ENCODE data around the gene ISL2.

Gene ISL2

DNA sequence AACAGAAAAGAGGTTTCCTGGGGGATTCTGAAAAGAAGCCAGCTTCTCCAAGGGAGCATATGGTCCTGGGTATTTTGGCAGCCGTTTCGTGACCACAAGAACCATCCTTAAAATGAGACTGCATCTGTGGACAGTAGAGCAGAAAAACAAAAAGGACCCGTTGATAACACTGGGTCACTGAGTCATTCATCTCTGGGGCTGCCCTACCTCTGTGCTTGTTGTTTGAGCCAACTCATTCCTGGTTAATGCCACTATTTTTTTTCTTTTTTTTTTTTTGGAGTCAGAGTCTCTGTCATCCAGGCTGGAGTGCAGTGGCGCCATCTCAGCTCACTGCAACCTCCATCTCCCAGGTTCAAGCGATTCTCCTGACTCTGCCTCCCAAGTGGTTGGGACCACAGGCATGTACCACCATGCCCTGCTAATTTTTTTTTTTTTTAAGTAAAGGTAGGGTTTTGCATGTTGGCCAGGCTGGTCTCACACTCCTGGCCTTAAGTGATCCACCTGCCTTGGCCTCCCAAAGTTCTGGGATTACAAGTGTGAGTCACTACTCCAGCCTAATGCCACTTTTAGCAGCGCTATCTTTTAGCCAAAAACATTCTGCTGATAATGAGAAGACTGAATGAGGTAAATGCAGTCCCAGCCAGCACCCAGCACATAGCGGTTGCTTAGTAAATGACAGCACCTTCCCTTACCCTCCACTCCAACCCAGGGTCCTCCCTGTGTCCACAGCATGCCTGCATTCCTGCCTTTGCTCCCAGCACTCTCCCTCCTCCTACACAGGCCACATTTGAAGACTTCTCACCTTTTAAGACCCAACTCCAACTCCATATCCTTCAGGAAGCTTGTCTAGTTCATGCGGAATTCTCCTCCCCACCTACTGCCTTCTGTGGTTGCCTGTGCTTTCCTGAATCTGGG lies 9.1 kb upstream of the ISL2 start:
- no peak overlapping the region for H3K4me3 ChIP-seq (replicated peaks in 1 of 2; ENCODE audit: low read depth in 2 of 2, low read length in 2 of 2)
- TF ChIP-seq CTCF (IDR thresholded peaks at IDR 0.05; ENCODE audit: low read depth, low read length): no peak
- no peak for DNase-seq (ENCODE audit: low read depth in 2 of 2)

DNA sequence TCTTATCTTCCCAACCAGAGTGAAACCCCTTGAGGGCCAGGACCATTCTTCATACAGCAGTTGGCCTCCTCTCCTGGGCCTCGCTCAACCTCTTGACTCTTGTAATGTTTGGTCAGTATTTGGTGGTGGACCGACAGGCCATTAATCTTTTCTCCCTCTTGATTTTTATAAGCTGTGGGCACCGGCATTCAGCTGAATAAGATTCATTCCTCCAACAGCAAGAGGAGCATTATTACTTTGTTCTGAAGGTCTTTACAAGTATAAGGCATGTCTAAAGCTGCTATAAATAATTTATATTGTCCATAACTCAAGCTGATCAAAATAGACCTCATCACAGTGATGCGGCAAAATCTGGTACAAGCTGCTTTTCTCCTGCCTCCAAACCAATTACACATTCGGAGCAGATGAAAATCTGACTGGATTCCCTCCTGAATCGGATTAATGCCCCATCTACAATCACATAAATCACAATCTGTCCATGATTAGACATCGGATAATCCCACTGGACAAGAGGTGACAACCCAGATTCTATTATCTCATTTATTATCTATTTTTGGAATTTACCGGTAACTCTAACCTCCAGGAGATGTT lies 8.4 kb upstream of the ISL2 start:
- H3K4me3 ChIP-seq (replicated peaks in 1 of 2; ENCODE audit: low read depth in 2 of 2, low read length in 2 of 2): no peak overlapping the region
- no peak for DNase-seq (ENCODE audit: low read depth in 2 of 2)
- TF ChIP-seq CTCF (IDR thresholded peaks at IDR 0.05; ENCODE audit: low read depth, low read length): no peak

DNA sequence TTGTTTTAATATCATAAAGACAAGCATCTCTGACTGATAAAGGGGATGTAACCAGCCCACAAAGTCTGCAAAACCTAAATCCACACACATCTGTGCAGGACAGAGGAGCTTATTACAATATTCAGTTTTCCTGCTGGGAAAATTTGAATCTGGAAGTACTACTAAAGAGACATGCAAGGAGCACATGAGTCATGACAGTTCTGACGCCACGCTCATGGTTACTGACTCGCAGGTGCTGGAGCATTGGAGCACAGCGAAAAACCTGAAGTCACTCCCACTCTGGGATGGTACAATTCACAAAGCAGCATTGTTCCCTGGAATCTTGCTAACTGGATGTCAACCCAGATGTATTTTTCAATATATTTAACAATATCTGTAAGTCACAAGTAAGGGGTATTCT lies 7.6 kb upstream of the ISL2 start:
- no peak overlapping the region for H3K4me3 ChIP-seq (replicated peaks in 1 of 2; ENCODE audit: low read depth in 2 of 2, low read length in 2 of 2)
- no peak for TF ChIP-seq CTCF (IDR thresholded peaks at IDR 0.05; ENCODE audit: low read depth, low read length)
- peak in 1 of 2 donors; percentile 55 for DNase-seq (ENCODE audit: low read depth in 2 of 2)

DNA sequence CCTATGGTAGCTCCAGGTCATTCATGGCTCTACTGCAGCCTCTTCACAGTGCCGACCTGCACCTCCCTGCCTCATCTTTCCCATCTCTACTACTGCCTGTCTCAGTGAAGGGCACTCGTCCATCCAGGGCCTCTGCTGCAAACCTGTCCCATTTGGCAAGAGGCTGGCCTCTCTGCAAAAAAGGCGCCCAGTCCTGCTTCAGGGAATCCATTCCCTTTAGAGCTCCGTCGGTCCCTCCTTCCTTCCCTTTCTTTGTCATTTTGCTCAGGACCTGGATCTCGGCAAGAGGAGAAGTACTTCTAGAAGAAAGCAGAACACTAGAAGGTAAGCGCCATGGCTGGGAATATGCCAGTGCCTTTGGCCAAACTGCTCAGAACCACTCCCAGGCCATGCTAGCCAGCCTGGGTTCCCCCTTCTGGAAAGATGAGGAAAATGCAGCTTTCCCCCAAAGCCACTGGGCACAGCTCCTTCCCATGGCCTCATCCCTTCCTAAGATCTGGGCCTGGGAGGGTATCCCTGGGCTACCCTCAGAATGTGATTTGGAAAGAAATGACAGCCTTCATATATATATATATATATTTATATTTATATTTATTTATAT lies 6.4 kb upstream of the ISL2 start:
- TF ChIP-seq CTCF (IDR thresholded peaks at IDR 0.05; ENCODE audit: low read depth, low read length): peak; percentile 79
- DNase-seq (ENCODE audit: low read depth in 2 of 2): peak; percentile 68 to 76
- H3K4me3 ChIP-seq (replicated peaks in 1 of 2; ENCODE audit: low read depth in 2 of 2, low read length in 2 of 2): no peak overlapping the region

- TF ChIP-seq CTCF (IDR thresholded peaks at IDR 0.05; ENCODE audit: low read depth, low read length): no peak
- no peak overlapping the region for H3K4me3 ChIP-seq (replicated peaks in 1 of 2; ENCODE audit: low read depth in 2 of 2, low read length in 2 of 2)
- no peak for DNase-seq (ENCODE audit: low read depth in 2 of 2)
Measured at GRCh38 chr15:76332796-76333195, 3.8 kb upstream of the ISL2 start.

DNA sequence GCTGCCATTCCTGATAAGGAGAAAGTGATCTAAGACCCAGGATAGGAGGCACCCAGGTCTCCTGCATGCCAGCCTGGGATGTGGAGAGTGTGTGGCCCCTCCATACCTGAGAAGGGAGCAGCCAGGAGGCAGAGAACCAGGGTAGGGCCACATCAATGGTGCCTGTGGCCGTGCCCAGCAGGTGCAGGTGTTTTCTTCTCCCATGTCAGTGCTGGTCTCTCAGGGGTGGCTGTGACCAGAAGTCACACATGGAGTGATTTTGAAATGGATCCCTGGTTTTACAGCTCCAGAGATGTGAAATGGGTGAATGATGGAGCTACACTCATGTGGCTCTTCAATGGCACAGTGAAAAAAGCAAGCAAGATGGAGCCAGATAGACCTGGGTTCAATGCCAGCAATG lies 3.3 kb upstream of the ISL2 start:
- no peak overlapping the region for H3K4me3 ChIP-seq (replicated peaks in 1 of 2; ENCODE audit: low read depth in 2 of 2, low read length in 2 of 2)
- DNase-seq (ENCODE audit: low read depth in 2 of 2): no peak
- TF ChIP-seq CTCF (IDR thresholded peaks at IDR 0.05; ENCODE audit: low read depth, low read length): no peak

All from cardiac fibroblast (primary cell).